ENCODE results near the gene PRKAR1B.
"Not testable (repeated sequence)": the region's sequence is repeated elsewhere in the genome, so short reads cannot be mapped to it uniquely, and the experiment has no call there.

The PRKAR1B gene

GRCh38 chr7:652881-653280 is 74.2 kb downstream of the PRKAR1B start:
- H3K79me1 ChIP-seq (ENCODE audit: low read depth, low read length) = peaks cover 3% of the 10 kb centered on the region
- H3K23ac ChIP-seq (ENCODE audit: low read depth, low read length, poor library complexity) = no peak overlapping the region
- H3K14ac ChIP-seq (ENCODE audit: low read length) = no peak overlapping the region
- H4K8ac ChIP-seq (ENCODE audit: low read depth, low read length) = no peak overlapping the region
- no peak overlapping the region for H3K27ac ChIP-seq (replicated peaks; ENCODE audit: low read length)
- no peak overlapping the region for H3K4me2 ChIP-seq (ENCODE audit: insufficient read depth, low read length, poor library complexity, severe bottlenecking)
- no peaks in the 10 kb centered on the region for H3K4me1 ChIP-seq (ENCODE audit: control insufficient read depth in 2 of 2, insufficient read depth in 1 of 2, low read depth in 1 of 2, low read length in 2 of 2)
- H2BK5ac ChIP-seq (ENCODE audit: low read length) = no peak overlapping the region
- H2AFZ ChIP-seq (ENCODE audit: low read length) = no peak overlapping the region
- no peak overlapping the region for H4K91ac ChIP-seq (ENCODE audit: low read depth, low read length, poor library complexity)
- no peaks in the 10 kb centered on the region for H3K27me3 ChIP-seq (ENCODE audit: control insufficient read depth in 3 of 3, insufficient read depth in 3 of 3, low read depth in 1 of 3, low read length in 3 of 3)
- no peak overlapping the region for H3K18ac ChIP-seq (ENCODE audit: low read length)
- peaks cover 11 to 21% of the 10 kb centered on the region in 2 donors for H3K9me3 ChIP-seq (replicated peaks in 1 of 2; ENCODE audit: control insufficient read depth in 2 of 2, insufficient read depth in 1 of 2, low read depth in 1 of 2, low read length in 2 of 2)
- no peak for DNase-seq (ENCODE audit: low spot score)
- no peak overlapping the region for H3K4ac ChIP-seq (ENCODE audit: low read length)
- no peak overlapping the region for H2BK15ac ChIP-seq (ENCODE audit: low read length)
- H3K36me3 ChIP-seq (replicated peaks in 1 of 2; ENCODE audit: control insufficient read depth in 2 of 2, insufficient read depth in 2 of 2, low read length in 2 of 2) = peaks cover 0 to 3% of the 10 kb centered on the region in 2 donors
- H3K4me3 ChIP-seq (ENCODE audit: low read length in 2 of 2) = no peak overlapping the region
- H2BK12ac ChIP-seq (ENCODE audit: low read length) = no peak overlapping the region
- no CpG with 5 or more reads among the region's 4 CpGs for WGBS, 2 donors (ENCODE audit: extremely low coverage in 2 of 2, insufficient read length in 2 of 2, insufficient replicate concordance in 1 of 2)
- no peak overlapping the region for H2AK5ac ChIP-seq (ENCODE audit: low read depth, low read length)
- H2BK120ac ChIP-seq (ENCODE audit: low read depth, low read length) = no peak overlapping the region
- H3K9ac ChIP-seq (ENCODE audit: low read depth, low read length, poor library complexity) = peak overlapping the region; percentile 13

- not testable (repeated sequence) for H3K27me3 ChIP-seq (ENCODE audit: control insufficient read depth in 3 of 3, insufficient read depth in 3 of 3, low read depth in 1 of 3, low read length in 3 of 3); H2BK5ac ChIP-seq (ENCODE audit: low read length); H3K4me3 ChIP-seq (ENCODE audit: low read length in 2 of 2); H3K18ac ChIP-seq (ENCODE audit: low read length); H2AFZ ChIP-seq (ENCODE audit: low read length); H2BK120ac ChIP-seq (ENCODE audit: low read depth, low read length); H3K14ac ChIP-seq (ENCODE audit: low read length); H3K4ac ChIP-seq (ENCODE audit: low read length); H3K27ac ChIP-seq (replicated peaks; ENCODE audit: low read length); H2BK12ac ChIP-seq (ENCODE audit: low read length); DNase-seq (ENCODE audit: low spot score); H3K23ac ChIP-seq (ENCODE audit: low read depth, low read length, poor library complexity); H3K4me2 ChIP-seq (ENCODE audit: insufficient read depth, low read length, poor library complexity, severe bottlenecking); H4K91ac ChIP-seq (ENCODE audit: low read depth, low read length, poor library complexity); H2BK15ac ChIP-seq (ENCODE audit: low read length); H3K36me3 ChIP-seq (replicated peaks in 1 of 2; ENCODE audit: control insufficient read depth in 2 of 2, insufficient read depth in 2 of 2, low read length in 2 of 2); H3K79me1 ChIP-seq (ENCODE audit: low read depth, low read length); H4K8ac ChIP-seq (ENCODE audit: low read depth, low read length); H3K4me1 ChIP-seq (ENCODE audit: control insufficient read depth in 2 of 2, insufficient read depth in 1 of 2, low read depth in 1 of 2, low read length in 2 of 2); H3K9ac ChIP-seq (ENCODE audit: low read depth, low read length, poor library complexity); H2AK5ac ChIP-seq (ENCODE audit: low read depth, low read length)
- peaks cover 11 to 21% of the 10 kb centered on the region in 2 donors for H3K9me3 ChIP-seq (replicated peaks in 1 of 2; ENCODE audit: control insufficient read depth in 2 of 2, insufficient read depth in 1 of 2, low read depth in 1 of 2, low read length in 2 of 2)
- no CpG with 5 or more reads among the region's 17 CpGs for WGBS, 2 donors (ENCODE audit: extremely low coverage in 2 of 2, insufficient read length in 2 of 2, insufficient replicate concordance in 1 of 2)
These were observed 74.9 kb downstream of the PRKAR1B start for GRCh38 chr7:652167-652566.

GRCh38 chr7:651032-651728 is 75.9 kb downstream of the PRKAR1B start:
- no peak overlapping the region for H3K23ac ChIP-seq (ENCODE audit: low read depth, low read length, poor library complexity)
- no peaks in the 10 kb centered on the region for H3K36me3 ChIP-seq (replicated peaks in 1 of 2; ENCODE audit: control insufficient read depth in 2 of 2, insufficient read depth in 2 of 2, low read length in 2 of 2)
- no peak overlapping the region for H4K8ac ChIP-seq (ENCODE audit: low read depth, low read length)
- H2BK120ac ChIP-seq (ENCODE audit: low read depth, low read length) = no peak overlapping the region
- no peaks in the 10 kb centered on the region for H3K4me1 ChIP-seq (ENCODE audit: control insufficient read depth in 2 of 2, insufficient read depth in 1 of 2, low read depth in 1 of 2, low read length in 2 of 2)
- H3K27ac ChIP-seq (replicated peaks; ENCODE audit: low read length) = no peak overlapping the region
- H3K4ac ChIP-seq (ENCODE audit: low read length) = no peak overlapping the region
- no peak overlapping the region for H3K18ac ChIP-seq (ENCODE audit: low read length)
- no CpG with 5 or more reads among the region's 14 CpGs for WGBS, 2 donors (ENCODE audit: extremely low coverage in 2 of 2, insufficient read length in 2 of 2, insufficient replicate concordance in 1 of 2)
- no peaks in the 10 kb centered on the region for H3K27me3 ChIP-seq (ENCODE audit: control insufficient read depth in 3 of 3, insufficient read depth in 3 of 3, low read depth in 1 of 3, low read length in 3 of 3)
- peaks cover 11 to 17% of the 10 kb centered on the region in 2 donors for H3K9me3 ChIP-seq (replicated peaks in 1 of 2; ENCODE audit: control insufficient read depth in 2 of 2, insufficient read depth in 1 of 2, low read depth in 1 of 2, low read length in 2 of 2)
- H2BK5ac ChIP-seq (ENCODE audit: low read length) = peak overlapping the region; percentile 66
- H3K4me3 ChIP-seq (ENCODE audit: low read length in 2 of 2) = no peak overlapping the region
- no peak overlapping the region for H3K9ac ChIP-seq (ENCODE audit: low read depth, low read length, poor library complexity)
- no peak overlapping the region for H2AFZ ChIP-seq (ENCODE audit: low read length)
- H2AK5ac ChIP-seq (ENCODE audit: low read depth, low read length) = no peak overlapping the region
- H2BK12ac ChIP-seq (ENCODE audit: low read length) = no peak overlapping the region
- no peak overlapping the region for H3K4me2 ChIP-seq (ENCODE audit: insufficient read depth, low read length, poor library complexity, severe bottlenecking)
- H4K91ac ChIP-seq (ENCODE audit: low read depth, low read length, poor library complexity) = no peak overlapping the region
- DNase-seq (ENCODE audit: low spot score) = no peak
- H3K79me1 ChIP-seq (ENCODE audit: low read depth, low read length) = peaks cover 4% of the 10 kb centered on the region
- no peak overlapping the region for H2BK15ac ChIP-seq (ENCODE audit: low read length)
- H3K14ac ChIP-seq (ENCODE audit: low read length) = no peak overlapping the region

GRCh38 chr7:650339-651031 is 76.6 kb downstream of the PRKAR1B start:
- H3K36me3 ChIP-seq (replicated peaks in 1 of 2; ENCODE audit: control insufficient read depth in 2 of 2, insufficient read depth in 2 of 2, low read length in 2 of 2) = no peaks in the 10 kb centered on the region
- no CpG with 5 or more reads among the region's 22 CpGs for WGBS, 2 donors (ENCODE audit: extremely low coverage in 2 of 2, insufficient read length in 2 of 2, insufficient replicate concordance in 1 of 2)

More at GRCh38 chr7:650339-651031, 76.6 kb downstream of the PRKAR1B start:
- H3K79me1 ChIP-seq (ENCODE audit: low read depth, low read length) = peaks cover 4% of the 10 kb centered on the region
- no peak overlapping the region for H4K91ac ChIP-seq (ENCODE audit: low read depth, low read length, poor library complexity)
- DNase-seq (ENCODE audit: low spot score) = no peak
- H3K4me3 ChIP-seq (ENCODE audit: low read length in 2 of 2) = peak overlapping the region in 1 of 2 donors; percentile 5
- no peaks in the 10 kb centered on the region for H3K27me3 ChIP-seq (ENCODE audit: control insufficient read depth in 3 of 3, insufficient read depth in 3 of 3, low read depth in 1 of 3, low read length in 3 of 3)
- H3K4me2 ChIP-seq (ENCODE audit: insufficient read depth, low read length, poor library complexity, severe bottlenecking) = no peak overlapping the region
- no peak overlapping the region for H3K4ac ChIP-seq (ENCODE audit: low read length)
- no peak overlapping the region for H2AK5ac ChIP-seq (ENCODE audit: low read depth, low read length)
- H2AFZ ChIP-seq (ENCODE audit: low read length) = no peak overlapping the region
- H3K9me3 ChIP-seq (replicated peaks in 1 of 2; ENCODE audit: control insufficient read depth in 2 of 2, insufficient read depth in 1 of 2, low read depth in 1 of 2, low read length in 2 of 2) = peaks cover 11 to 17% of the 10 kb centered on the region in 2 donors
- no peak overlapping the region for H3K23ac ChIP-seq (ENCODE audit: low read depth, low read length, poor library complexity)
- no peak overlapping the region for H3K18ac ChIP-seq (ENCODE audit: low read length)
- H3K27ac ChIP-seq (replicated peaks; ENCODE audit: low read length) = no peak overlapping the region
- H2BK15ac ChIP-seq (ENCODE audit: low read length) = no peak overlapping the region
- H3K9ac ChIP-seq (ENCODE audit: low read depth, low read length, poor library complexity) = no peak overlapping the region
- no peak overlapping the region for H3K14ac ChIP-seq (ENCODE audit: low read length)
- no peaks in the 10 kb centered on the region for H3K4me1 ChIP-seq (ENCODE audit: control insufficient read depth in 2 of 2, insufficient read depth in 1 of 2, low read depth in 1 of 2, low read length in 2 of 2)
- no peak overlapping the region for H2BK12ac ChIP-seq (ENCODE audit: low read length)
- H4K8ac ChIP-seq (ENCODE audit: low read depth, low read length) = no peak overlapping the region
- H2BK120ac ChIP-seq (ENCODE audit: low read depth, low read length) = no peak overlapping the region
- peak overlapping the region; percentile 66 for H2BK5ac ChIP-seq (ENCODE audit: low read length)

All from neuronal stem cell (in vitro differentiated cells).